C4-2B (cell line): ENCODE measurements around the gene ELF1.
"Not testable (repeated sequence)": the region's sequence is repeated elsewhere in the genome, so short reads cannot be mapped to it uniquely, and the experiment has no call there.

Experiments used
- H3K27ac ChIP-seq: fragments of 450-650 bp; 2 replicates; pipeline ENCODE4 v1.5.1; 2017
- CTCF ChIP-seq: fragments of 450-650 bp; conservative IDR thresholded peaks from 2 replicates; pipeline ENCODE4 v1.5.1; 2017; ENCODE audit warnings: mild to moderate bottlenecking
- ZFX ChIP-seq: fragments of 450-650 bp; IDR thresholded peaks from 2 replicates; pipeline ENCODE4 v1.6.1; 2017

ELF1 gene

GRCh38 chr13:40983725-40984667, 35.1 kb downstream of the ELF1 start:
- no peak overlapping the region for H3K27ac ChIP-seq
- TF ChIP-seq CTCF (no peak), ZFX (no peak)

- no peak overlapping the region for H3K27ac ChIP-seq
- TF ChIP-seq CTCF: no peak
- TF ChIP-seq ZFX: no peak
Observed at GRCh38 chr13:40983259-40983658, 35.9 kb downstream of the ELF1 start.

- no peak for TF ChIP-seq CTCF
- no peak for TF ChIP-seq ZFX
- no peak overlapping the region for H3K27ac ChIP-seq
Observed at GRCh38 chr13:40982772-40983171, 36.3 kb downstream of the ELF1 start.

- no peak overlapping the region for H3K27ac ChIP-seq
- TF ChIP-seq CTCF: no peak
- TF ChIP-seq ZFX: no peak
Observed at GRCh38 chr13:40981949-40982348, 37.2 kb downstream of the ELF1 start.

GRCh38 chr13:40981361-40981760, 37.8 kb downstream of the ELF1 start:
- no peak overlapping the region for H3K27ac ChIP-seq
- TF ChIP-seq CTCF (no peak), ZFX (no peak)

- H3K27ac ChIP-seq: no peak overlapping the region
- no peak for TF ChIP-seq CTCF
- no peak for TF ChIP-seq ZFX
Observed at GRCh38 chr13:40980461-40980860, 38.7 kb downstream of the ELF1 start.

- H3K27ac ChIP-seq: no peak overlapping the region
- TF ChIP-seq ZFX: no peak
Observed at GRCh38 chr13:40979232-40979631, 39.9 kb downstream of the ELF1 start.

- H3K27ac ChIP-seq: not testable (repeated sequence)
Observed at GRCh38 chr13:40978109-40978508, 41.0 kb downstream of the ELF1 start.
